Erythroblast (primary cell): ENCODE measurements around the gene CHST2.

Source experiments
- GATA1 ChIP-seq: IDR thresholded peaks from 2 replicates; pipeline ENCODE4 v1.6.1; 2011; ENCODE audit warnings: low read depth, mild to moderate bottlenecking, control low read depth, low read length, moderate library complexity
- POLR2A ChIP-seq: IDR thresholded peaks from 2 replicates; pipeline ENCODE4 v1.6.1; 2011; ENCODE audit warnings: mild to moderate bottlenecking, low read length

DNA sequence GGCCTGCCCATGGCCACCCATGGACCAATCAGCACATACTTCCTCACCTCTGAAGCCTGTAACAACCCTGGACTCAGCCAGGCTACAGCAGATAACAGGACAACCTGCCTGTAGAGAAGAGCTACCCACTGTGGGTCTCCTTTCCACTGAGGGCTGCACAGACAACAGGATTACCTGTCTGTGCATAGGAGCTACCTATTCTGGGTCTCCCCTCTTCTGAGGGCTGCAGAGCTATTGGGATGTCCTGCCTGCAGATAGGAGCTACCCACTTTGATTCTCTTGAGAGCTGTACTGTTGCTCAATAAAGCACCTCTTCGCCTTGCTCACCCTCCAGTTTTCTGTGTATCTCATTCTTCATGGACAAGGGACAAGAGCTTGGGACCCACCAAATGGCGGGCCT is 23.8 kb upstream of the CHST2 start:
- TF ChIP-seq POLR2A (no peak), GATA1 (no peak)
